Liver (tissue), 9 donors: Measurements from ENCODE around the gene IGFBP1. TPM values are rescaled to one million over a fixed set of nuclear protein-coding genes. Genes with fewer than 3 reads are reported as not detected.

Source experiments
- DNase-seq: peaks from one replicate; pipeline ENCODE4 v3.0.0-alpha.2; 2017; ENCODE audit warnings: low spot score
- H3K27ac ChIP-seq, 2 donors: one replicate each; pipeline ENCODE4 v1.7.0; 2013; ENCODE audit warnings: inconsistent platforms in 2 of 2, low read length in 2 of 2, control low read depth in 1 of 2, low read depth in 1 of 2, mild to moderate bottlenecking in 1 of 2
- H3K27me3 ChIP-seq, 4 donors: one replicate each; pipeline versions ENCODE4 v1.6.1 to v1.7.0; 2013; ENCODE audit warnings: low read length in 3 of 4, inconsistent platforms in 1 of 4, mild to moderate bottlenecking in 1 of 4, moderate library complexity in 1 of 4; ENCODE audit not compliant: control insufficient read depth in 4 of 4, insufficient read depth in 4 of 4
- H3K36me3 ChIP-seq, 4 donors: one replicate each; pipeline versions ENCODE4 v1.6.1 to v1.7.0; 2013; ENCODE audit warnings: low read length in 3 of 4, mild to moderate bottlenecking in 3 of 4, low read depth in 1 of 4, moderate library complexity in 1 of 4; ENCODE audit not compliant: control insufficient read depth in 4 of 4, insufficient read depth in 3 of 4
- H3K4me1 ChIP-seq, 4 donors: one replicate each; pipeline versions ENCODE4 v1.6.1 to v1.7.0; 2013; ENCODE audit warnings: low read length in 3 of 4, mild to moderate bottlenecking in 3 of 4, moderate library complexity in 1 of 4; ENCODE audit not compliant: control insufficient read depth in 4 of 4, insufficient read depth in 4 of 4
- H3K4me3 ChIP-seq, 3 donors: one replicate each; pipeline versions ENCODE4 v1.6.1 to v1.7.0; 2013; ENCODE audit warnings: low read length in 3 of 3, control low read depth in 1 of 3, low read depth in 1 of 3, mild to moderate bottlenecking in 1 of 3
- H3K9ac ChIP-seq, 2 donors: one replicate each; pipeline ENCODE4 v1.7.0; 2013; ENCODE audit warnings: low read length in 2 of 2, mild to moderate bottlenecking in 2 of 2, moderate library complexity in 2 of 2, control low read depth in 1 of 2, low read depth in 1 of 2
- H3K9me3 ChIP-seq, 4 donors: one replicate each; pipeline versions ENCODE4 v1.6.1 to v1.7.0; 2013; ENCODE audit warnings: low read length in 3 of 4; ENCODE audit not compliant: control insufficient read depth in 4 of 4
- ATF3 ChIP-seq: IDR thresholded peaks from 2 replicates; pipeline ENCODE4 v1.6.1; 2016; ENCODE audit warnings: antibody characterized with exemption
- EGR1 ChIP-seq, 2 donors: IDR thresholded peaks; 2 replicates each; pipeline ENCODE4 v1.6.1; 2016 to 2018; ENCODE audit warnings: antibody characterized with exemption in 2 of 2, low read depth in 2 of 2
- FOXA1 ChIP-seq: IDR thresholded peaks from 2 replicates; pipeline ENCODE4 v1.6.1; 2016; ENCODE audit warnings: antibody characterized with exemption
- FOXA2 ChIP-seq: IDR thresholded peaks from 2 replicates; pipeline ENCODE4 v1.6.1; 2016; ENCODE audit warnings: antibody characterized with exemption
- GABPA ChIP-seq, 2 donors: IDR thresholded peaks in 1 of 2; conservative IDR thresholded peaks in 1 of 2; 2 replicates each; pipeline ENCODE4 v1.6.1; 2016; ENCODE audit warnings: antibody characterized with exemption in 2 of 2, mild to moderate bottlenecking in 1 of 2, moderate library complexity in 1 of 2
- HNF4A ChIP-seq, 2 donors: conservative IDR thresholded peaks; 2 replicates each; pipeline ENCODE4 v1.6.1; 2016; ENCODE audit warnings: antibody characterized with exemption in 2 of 2, mild to moderate bottlenecking in 2 of 2
- HNF4G ChIP-seq: IDR thresholded peaks from 2 replicates; pipeline ENCODE4 v1.6.1; 2016; ENCODE audit warnings: antibody characterized with exemption
- JUND ChIP-seq, 2 donors: IDR thresholded peaks; 2 replicates each; pipeline ENCODE4 v1.6.1; 2016; ENCODE audit warnings: antibody characterized with exemption in 2 of 2
- NR2F2 ChIP-seq: IDR thresholded peaks from 2 replicates; pipeline ENCODE4 v1.6.1; 2016; ENCODE audit warnings: antibody characterized with exemption
- RAD21 ChIP-seq, 2 donors: IDR thresholded peaks; 2 replicates each; pipeline ENCODE4 v1.6.1; 2016; ENCODE audit warnings: antibody characterized with exemption in 2 of 2, mild to moderate bottlenecking in 2 of 2
- REST ChIP-seq: IDR thresholded peaks from 2 replicates; pipeline ENCODE4 v1.6.1; 2016; ENCODE audit warnings: antibody characterized with exemption, mild to moderate bottlenecking
- RXRA ChIP-seq, 2 donors: IDR thresholded peaks; 2 replicates each; pipeline ENCODE4 v1.6.1; 2017 to 2018; ENCODE audit warnings: antibody characterized with exemption in 2 of 2, mild to moderate bottlenecking in 1 of 2
- SP1 ChIP-seq: IDR thresholded peaks from 2 replicates; pipeline ENCODE4 v1.6.1; 2018; ENCODE audit warnings: antibody characterized with exemption, mild to moderate bottlenecking
- TAF1 ChIP-seq: conservative IDR thresholded peaks from 2 replicates; pipeline ENCODE4 v1.6.1; 2016; ENCODE audit warnings: antibody characterized with exemption, mild to moderate bottlenecking
- YY1 ChIP-seq: IDR thresholded peaks from 2 replicates; pipeline ENCODE4 v1.6.1; 2016; ENCODE audit warnings: antibody characterized with exemption, mild to moderate bottlenecking
- WGBS: extraction: QIAGEN DNeasy Blood & Tissue Kit; methylation state at CpG from one replicate; pipeline ENCODE4 v1.1.7; 2013; 5-methylcytosine and 5-hydroxymethylcytosine counted together
- polyA plus RNA-seq, 2 donors: library from polyadenylated mRNA; stranded (reverse) in 1 of 2; unstranded in 1 of 2; fragments of 200-250 nt in 1 of 2; fragments of >200 nt in 1 of 2; fragmentation: Nextera tagmentation in 1 of 2; extraction: Ambion mirVana in 1 of 2; gene quantifications; one replicate each; pipeline versions ENCODE4 v1.2.1 to v1.2.3, GENCODE V29; 2013 to 2015
- total RNA-seq, 2 donors: library from RNA; depleted of rRNA; stranded (reverse); fragments of >200 nt; gene quantifications; one replicate each; pipeline ENCODE4 v1.2.3, GENCODE V29; 2014
- TF ChIP-seq, protein P1 (sequence below): IDR thresholded peaks from 2 replicates; pipeline ENCODE4 v1.6.1; 2016; ENCODE audit warnings: antibody characterized with exemption
- TF ChIP-seq, protein P2 (sequence below): IDR thresholded peaks from 2 replicates; pipeline ENCODE4 v1.6.1; 2016; ENCODE audit warnings: antibody characterized with exemption
- TF ChIP-seq, protein P3 (sequence below): fragments of 150-350 bp; IDR thresholded peaks from 2 replicates; pipeline ENCODE4 v1.5.1; 2017; ENCODE audit warnings: improper control_type of control experiment, low read depth, low read length; ENCODE audit not compliant: missing input control
- donor health status: healthy.
- donor health status: healthy.
- donor health status: healthy.
- donor health status: healthy.
- donor health status: healthy.

IGFBP1 gene
- total and polyA plus RNA-seq, 4 donors = 3.5 to 234 (median 63.6) TPM

GRCh38 chr7:45881280-45881758, 7.0 kb upstream of the IGFBP1 start:
- peak overlapping the region in 1 of 2 donors; percentile 83 for H3K9ac ChIP-seq
- no peak overlapping the region for H3K4me3 ChIP-seq
- H3K27me3 ChIP-seq = no peaks in the 10 kb centered on the region
- peak overlapping the region; percentile 78 to 94 for H3K27ac ChIP-seq
- H3K9me3 ChIP-seq = no peaks in the 10 kb centered on the region
- 83% methylated on average over 9 of the region's 9 CpGs for WGBS
- TF ChIP-seq FOXA1 = no peak
- TF ChIP-seq RXRA (IDR thresholded peaks at IDR 0.05) = no peak
- no peak for TF ChIP-seq FOXA2
- no peak for TF ChIP-seq JUND (IDR thresholded peaks at IDR 0.05)
- no peak for TF ChIP-seq EGR1 (IDR thresholded peaks at IDR 0.05; ENCODE audit: low read depth in 2 of 2)
- no peak for TF ChIP-seq HNF4G
- no peak for TF ChIP-seq SP1
- TF ChIP-seq, protein P1, sequence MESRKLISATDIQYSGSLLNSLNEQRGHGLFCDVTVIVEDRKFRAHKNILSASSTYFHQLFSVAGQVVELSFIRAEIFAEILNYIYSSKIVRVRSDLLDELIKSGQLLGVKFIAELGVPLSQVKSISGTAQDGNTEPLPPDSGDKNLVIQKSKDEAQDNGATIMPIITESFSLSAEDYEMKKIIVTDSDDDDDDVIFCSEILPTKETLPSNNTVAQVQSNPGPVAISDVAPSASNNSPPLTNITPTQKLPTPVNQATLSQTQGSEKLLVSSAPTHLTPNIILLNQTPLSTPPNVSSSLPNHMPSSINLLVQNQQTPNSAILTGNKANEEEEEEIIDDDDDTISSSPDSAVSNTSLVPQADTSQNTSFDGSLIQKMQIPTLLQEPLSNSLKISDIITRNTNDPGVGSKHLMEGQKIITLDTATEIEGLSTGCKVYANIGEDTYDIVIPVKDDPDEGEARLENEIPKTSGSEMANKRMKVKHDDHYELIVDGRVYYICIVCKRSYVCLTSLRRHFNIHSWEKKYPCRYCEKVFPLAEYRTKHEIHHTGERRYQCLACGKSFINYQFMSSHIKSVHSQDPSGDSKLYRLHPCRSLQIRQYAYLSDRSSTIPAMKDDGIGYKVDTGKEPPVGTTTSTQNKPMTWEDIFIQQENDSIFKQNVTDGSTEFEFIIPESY = no peak
- TF ChIP-seq, protein P2, sequence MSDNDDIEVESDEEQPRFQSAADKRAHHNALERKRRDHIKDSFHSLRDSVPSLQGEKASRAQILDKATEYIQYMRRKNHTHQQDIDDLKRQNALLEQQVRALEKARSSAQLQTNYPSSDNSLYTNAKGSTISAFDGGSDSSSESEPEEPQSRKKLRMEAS = no peak
- TF ChIP-seq REST = no peak
- TF ChIP-seq ATF3 = no peak
- no peak for TF ChIP-seq RAD21 (IDR thresholded peaks at IDR 0.05)
- TF ChIP-seq TAF1 = no peak
- no peak for TF ChIP-seq NR2F2
- peaks cover 0 to 35% (median 16%) of the 10 kb centered on the region in 4 donors for H3K4me1 ChIP-seq
- DNase-seq = no peak
- no peaks in the 10 kb centered on the region for H3K36me3 ChIP-seq

- H3K36me3 ChIP-seq = no peaks in the 10 kb centered on the region
- peaks cover 0 to 40% (median 17%) of the 10 kb centered on the region in 4 donors for H3K4me1 ChIP-seq
- WGBS = 30% methylated on average over 12 of the region's 12 CpGs
- H3K27me3 ChIP-seq = no peaks in the 10 kb centered on the region
- H3K9me3 ChIP-seq = no peaks in the 10 kb centered on the region
- DNase-seq = no peak
- H3K9ac ChIP-seq = peak overlapping the region in 1 of 2 donors; percentile 83
- H3K27ac ChIP-seq = peak overlapping the region; percentile 81 to 94
- no peak overlapping the region for H3K4me3 ChIP-seq
- TF ChIP-seq GABPA (IDR thresholded peaks at IDR 0.05 in 1 of 2, conservative IDR thresholded peaks at IDR 0.05 in 1 of 2) = peak; percentile 60 to 79
- TF ChIP-seq, protein P2 = peak; percentile 95
- peak; percentile 98 for TF ChIP-seq SP1
- TF ChIP-seq NR2F2 = peak; percentile 65
- TF ChIP-seq, protein P1 = peak; percentile 97
- peak; percentile 76 for TF ChIP-seq FOXA1
- TF ChIP-seq JUND (IDR thresholded peaks at IDR 0.05) = peak; percentile 94 to 98
- TF ChIP-seq TAF1 = peak; percentile 55
- TF ChIP-seq YY1 = peak; percentile 94
- TF ChIP-seq RAD21 (IDR thresholded peaks at IDR 0.05) = peak; percentile 26 to 42
- TF ChIP-seq ATF3 = peak; percentile 97
- peak; percentile 90 to 98 for TF ChIP-seq RXRA (IDR thresholded peaks at IDR 0.05)
- TF ChIP-seq, protein P3, sequence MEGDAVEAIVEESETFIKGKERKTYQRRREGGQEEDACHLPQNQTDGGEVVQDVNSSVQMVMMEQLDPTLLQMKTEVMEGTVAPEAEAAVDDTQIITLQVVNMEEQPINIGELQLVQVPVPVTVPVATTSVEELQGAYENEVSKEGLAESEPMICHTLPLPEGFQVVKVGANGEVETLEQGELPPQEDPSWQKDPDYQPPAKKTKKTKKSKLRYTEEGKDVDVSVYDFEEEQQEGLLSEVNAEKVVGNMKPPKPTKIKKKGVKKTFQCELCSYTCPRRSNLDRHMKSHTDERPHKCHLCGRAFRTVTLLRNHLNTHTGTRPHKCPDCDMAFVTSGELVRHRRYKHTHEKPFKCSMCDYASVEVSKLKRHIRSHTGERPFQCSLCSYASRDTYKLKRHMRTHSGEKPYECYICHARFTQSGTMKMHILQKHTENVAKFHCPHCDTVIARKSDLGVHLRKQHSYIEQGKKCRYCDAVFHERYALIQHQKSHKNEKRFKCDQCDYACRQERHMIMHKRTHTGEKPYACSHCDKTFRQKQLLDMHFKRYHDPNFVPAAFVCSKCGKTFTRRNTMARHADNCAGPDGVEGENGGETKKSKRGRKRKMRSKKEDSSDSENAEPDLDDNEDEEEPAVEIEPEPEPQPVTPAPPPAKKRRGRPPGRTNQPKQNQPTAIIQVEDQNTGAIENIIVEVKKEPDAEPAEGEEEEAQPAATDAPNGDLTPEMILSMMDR = no peak
- peak; percentile 95 to 98 for TF ChIP-seq EGR1 (IDR thresholded peaks at IDR 0.05; ENCODE audit: low read depth in 2 of 2)
- peak; percentile 93 for TF ChIP-seq HNF4G
- peak; percentile 96 to 97 for TF ChIP-seq HNF4A (conservative IDR thresholded peaks at IDR 0.05)
- peak; percentile 87 for TF ChIP-seq FOXA2
Observed at GRCh38 chr7:45881759-45882464, 6.4 kb upstream of the IGFBP1 start.
